ENCODE data around the gene ASB7. TPM values are rescaled to one million over a fixed set of nuclear protein-coding genes. Genes with fewer than 3 reads are reported as not detected.
"Not testable (repeated sequence)": the region's sequence is repeated elsewhere in the genome, so short reads cannot be mapped to it uniquely, and the experiment has no call there.

Gene ASB7
- total RNA-seq, 2 experiments from 2014 or later, result 21.1 to 21.5 TPM

DNA sequence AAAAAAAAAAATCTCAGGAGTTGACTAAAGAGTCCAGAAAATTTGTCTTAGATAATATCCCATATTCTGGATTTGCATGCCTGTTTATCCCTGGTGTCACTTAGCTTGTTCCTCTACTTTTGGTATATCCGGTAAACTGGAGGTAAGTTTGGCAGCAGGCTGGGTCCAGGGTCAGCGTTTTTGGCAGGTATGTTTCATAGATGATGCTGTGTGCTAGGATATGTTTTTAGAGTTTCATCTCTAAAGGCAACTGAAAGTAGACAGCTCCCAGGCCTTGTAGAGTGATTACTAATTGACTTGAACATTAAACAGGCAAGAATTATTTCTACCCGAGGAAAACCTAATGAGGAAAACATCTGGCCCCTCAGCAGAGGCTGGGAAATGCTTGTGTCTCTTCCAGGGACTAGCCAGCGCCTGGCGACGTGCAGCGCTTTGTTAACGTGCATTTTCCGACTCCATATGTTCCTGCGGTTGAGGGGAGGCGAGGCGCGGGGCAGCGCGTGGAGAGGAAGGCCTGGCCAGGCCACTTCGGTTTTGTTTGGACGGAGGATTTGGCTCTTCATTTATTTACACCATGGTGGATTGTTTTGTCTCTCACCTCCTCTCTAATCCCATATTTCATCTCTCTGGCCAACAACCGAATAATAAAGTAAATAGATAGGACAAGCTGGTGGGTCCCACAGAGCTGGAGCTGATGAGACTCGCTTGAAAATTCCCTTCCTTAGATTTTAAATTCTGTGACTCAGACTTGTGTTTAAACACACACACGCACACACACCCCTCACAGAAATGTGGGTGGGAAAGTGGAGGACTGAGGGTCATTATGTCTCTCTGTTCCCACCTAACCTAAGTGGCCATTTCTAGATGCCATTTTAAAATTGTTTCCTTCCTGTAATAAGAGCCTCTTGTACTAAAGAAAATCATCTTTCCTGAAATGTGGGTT, 65.3 kb downstream of the ASB7 start:
- ATAC-seq (ENCODE audit: low read depth) (no peak), DNase-seq (no peak)
- Mint-ChIP-seq H3K27me3 (peaks cover 9% of the 10 kb centered on the region), H3K4me3 (no peak overlapping the region), H3K9me3 (no peaks in the 10 kb centered on the region), H3K36me3 (no peaks in the 10 kb centered on the region), H3K27ac (no peak overlapping the region), H3K4me1 (peaks cover 2% of the 10 kb centered on the region)
- POLR2A ChIA-PET, result no interaction called here

DNA sequence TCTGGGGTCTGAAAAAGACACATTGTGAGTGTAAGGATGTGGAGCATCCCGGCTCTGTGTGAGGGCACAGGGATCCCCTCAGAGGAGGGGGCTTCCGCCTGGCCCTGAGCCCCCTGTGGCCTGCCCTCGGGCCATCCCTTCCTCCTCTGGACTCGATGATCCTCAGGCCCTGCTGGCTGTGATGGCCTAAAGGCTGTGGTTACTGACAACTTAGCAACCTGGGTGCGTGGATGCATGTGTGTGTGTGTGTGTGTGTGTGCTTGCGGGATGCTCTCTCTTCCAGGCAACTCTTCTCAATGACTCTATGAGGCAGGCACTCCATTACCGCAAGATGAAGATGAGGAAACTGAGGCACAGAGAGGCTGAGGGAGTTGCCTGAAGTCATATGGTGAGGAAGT, 66.0 kb downstream of the ASB7 start:
- ATAC-seq (ENCODE audit: low read depth) (no peak), DNase-seq (no peak)
- POLR2A ChIA-PET, result no interaction called here
- Mint-ChIP-seq H3K36me3 (no peaks in the 10 kb centered on the region), H3K27me3 (peaks cover 9% of the 10 kb centered on the region), H3K27ac (no peak overlapping the region), H3K9me3 (no peaks in the 10 kb centered on the region), H3K4me1 (peaks cover 2% of the 10 kb centered on the region), H3K4me3 (no peak overlapping the region)

DNA sequence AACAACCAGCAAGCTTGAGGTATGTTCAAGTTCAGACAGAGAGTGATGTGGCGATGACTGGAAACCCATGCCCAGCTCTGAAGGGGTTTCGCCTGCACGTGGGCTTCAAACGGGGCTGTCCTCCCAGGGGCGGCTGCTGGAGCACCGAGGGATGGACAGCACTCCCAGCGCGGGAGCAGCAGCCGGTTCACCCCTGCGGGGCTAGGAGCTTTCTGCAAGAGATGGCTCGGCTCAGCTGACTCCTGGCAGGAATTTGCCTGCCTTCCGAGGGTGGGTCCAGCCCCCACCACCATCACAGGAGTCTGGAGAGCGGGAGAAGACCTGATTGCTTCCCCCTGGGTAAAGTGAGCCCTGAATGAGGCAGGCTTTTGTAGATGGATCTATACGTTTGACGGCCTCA, 66.9 kb downstream of the ASB7 start:
- no peak overlapping the region for H3K4me3 Mint-ChIP-seq
- H3K4me1 Mint-ChIP-seq, result peaks cover 2% of the 10 kb centered on the region
- ATAC-seq (ENCODE audit: low read depth) (no peak), DNase-seq (no peak)
- no peaks in the 10 kb centered on the region for H3K36me3 Mint-ChIP-seq
- POLR2A ChIA-PET, result no interaction called here
- H3K27me3 Mint-ChIP-seq, result peaks cover 6% of the 10 kb centered on the region
- no peak overlapping the region for H3K27ac Mint-ChIP-seq
- H3K9me3 Mint-ChIP-seq, result no peaks in the 10 kb centered on the region

DNA sequence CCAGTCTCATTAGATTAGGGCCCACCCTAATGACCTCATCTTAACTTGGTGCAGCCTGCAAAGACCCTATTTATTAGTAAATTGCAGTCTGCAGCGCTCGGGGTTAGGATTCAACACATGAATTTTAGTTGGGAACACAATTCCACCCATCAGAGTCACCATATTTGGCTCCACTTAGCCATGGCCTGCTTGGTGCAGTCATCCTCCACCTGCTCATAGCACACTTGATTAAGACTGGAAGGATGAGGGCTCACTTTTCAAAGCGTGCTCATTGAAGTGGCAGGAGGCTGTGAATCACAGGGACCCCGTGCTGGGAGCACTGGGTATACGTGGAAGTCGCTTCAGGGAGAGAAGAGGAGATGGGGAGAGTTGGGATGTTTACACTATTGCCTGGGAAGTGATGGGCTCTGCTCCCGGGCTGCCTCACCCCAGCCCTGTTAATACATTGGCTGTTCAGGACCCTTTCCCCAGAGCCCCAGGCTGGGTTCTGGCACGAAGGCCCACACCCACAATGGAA, 68.2 kb downstream of the ASB7 start:
- POLR2A ChIA-PET, result no interaction called here
- H3K4me1 Mint-ChIP-seq, result peaks cover 2% of the 10 kb centered on the region
- H3K9me3 Mint-ChIP-seq, result no peaks in the 10 kb centered on the region
- H3K27ac Mint-ChIP-seq, result no peak overlapping the region
- no peak overlapping the region for H3K4me3 Mint-ChIP-seq
- no peaks in the 10 kb centered on the region for H3K36me3 Mint-ChIP-seq
- ATAC-seq (ENCODE audit: low read depth) (no peak), DNase-seq (no peak)
- H3K27me3 Mint-ChIP-seq, result peaks cover 7% of the 10 kb centered on the region

DNA sequence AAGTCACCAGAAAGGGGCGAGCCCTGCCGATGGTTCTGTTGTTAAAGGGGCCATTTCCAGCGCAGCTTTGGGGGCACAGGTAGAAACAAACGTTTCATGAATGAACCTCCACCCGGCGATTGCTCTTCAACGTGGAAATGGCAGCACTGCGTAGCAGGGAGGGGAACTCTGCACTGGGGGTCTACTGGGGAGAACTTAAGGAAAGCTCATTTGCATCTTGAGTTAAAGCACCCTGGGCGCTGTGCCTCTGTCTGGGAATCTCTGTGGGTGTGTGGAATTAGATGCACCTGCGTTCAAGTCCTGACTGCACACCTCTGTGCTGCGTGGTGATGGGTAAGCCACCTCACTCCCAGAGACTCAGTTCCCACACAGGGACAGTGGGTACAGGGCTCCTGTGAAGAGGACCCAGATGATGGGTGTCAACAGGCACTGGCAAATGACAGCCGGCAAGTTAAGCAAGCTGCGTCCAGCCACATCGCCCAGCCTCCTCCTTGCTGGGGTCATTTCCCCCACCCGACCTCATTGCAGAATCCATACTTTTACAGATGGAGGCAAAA, 68.8 kb downstream of the ASB7 start:
- Mint-ChIP-seq H3K9me3 (no peaks in the 10 kb centered on the region), H3K27me3 (peaks cover 11% of the 10 kb centered on the region), H3K36me3 (no peaks in the 10 kb centered on the region), H3K4me3 (no peak overlapping the region), H3K4me1 (peaks cover 2% of the 10 kb centered on the region), H3K27ac (no peak overlapping the region)
- ATAC-seq (ENCODE audit: low read depth) (no peak), DNase-seq (no peak)
- POLR2A ChIA-PET, result no interaction called here

DNA sequence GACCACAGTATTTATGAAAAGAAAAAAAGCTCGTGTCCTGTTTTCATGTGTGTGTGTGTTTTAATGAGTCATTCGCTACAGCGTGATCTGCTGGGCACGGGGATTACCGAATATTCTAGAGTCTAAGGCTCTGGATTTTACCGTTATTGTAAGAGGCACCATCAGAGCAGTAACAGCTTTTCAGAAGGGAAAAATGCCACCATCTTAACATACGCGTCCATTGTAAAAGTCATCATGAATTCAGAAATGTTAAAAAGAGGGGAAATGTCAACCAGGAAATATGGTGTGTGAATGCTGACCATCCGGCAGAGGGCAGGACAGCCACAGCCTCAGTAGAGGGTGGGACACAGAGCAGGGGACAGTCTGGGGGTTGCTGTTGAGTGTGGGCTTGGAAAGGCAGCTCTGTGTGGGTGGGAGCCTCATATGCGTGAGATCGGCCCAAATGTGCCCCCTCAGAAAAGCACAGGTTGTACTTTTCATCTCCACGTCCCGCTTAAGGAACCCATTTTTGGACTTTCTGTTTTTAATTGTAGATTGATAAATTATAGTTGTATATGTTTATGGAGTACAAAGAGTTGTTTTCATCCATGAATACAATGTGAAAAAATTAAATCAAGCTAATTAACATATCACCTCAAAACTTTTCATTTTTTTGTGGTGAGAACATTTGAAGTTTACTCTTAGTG, 69.6 kb downstream of the ASB7 start:
- Mint-ChIP-seq H3K27ac (no peak overlapping the region), H3K27me3 (peaks cover 14% of the 10 kb centered on the region), H3K4me3 (no peak overlapping the region), H3K36me3 (peaks cover 1% of the 10 kb centered on the region), H3K4me1 (peaks cover 2% of the 10 kb centered on the region), H3K9me3 (peaks cover 4% of the 10 kb centered on the region)
- POLR2A ChIA-PET, result no interaction called here
- ATAC-seq (ENCODE audit: low read depth) (no peak), DNase-seq (no peak)

DNA sequence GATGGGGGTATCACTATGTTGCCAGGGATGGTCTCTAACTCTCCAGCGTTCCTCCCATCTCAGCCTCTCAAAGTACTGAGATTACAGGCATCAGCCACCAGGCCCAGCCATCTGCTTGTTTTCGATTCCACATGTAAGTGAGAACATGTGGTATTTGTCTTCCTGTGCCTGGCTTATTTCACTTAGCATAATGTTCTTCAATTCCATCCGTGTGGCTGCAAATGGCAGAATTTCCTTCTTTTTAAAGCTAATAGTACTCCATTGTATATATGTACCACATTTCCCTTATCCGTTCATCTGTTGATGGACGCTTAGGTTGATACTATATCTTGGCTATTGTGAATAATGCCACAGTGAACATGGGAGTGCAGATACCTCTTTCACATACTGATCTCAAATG, 70.6 kb downstream of the ASB7 start:
- DNase-seq, result no peak
- POLR2A ChIA-PET, result no interaction called here
- H3K4me1 Mint-ChIP-seq, result peaks cover 2% of the 10 kb centered on the region
- H3K4me3 Mint-ChIP-seq, result no peak overlapping the region
- peaks cover 16% of the 10 kb centered on the region for H3K27me3 Mint-ChIP-seq
- no peak overlapping the region for H3K27ac Mint-ChIP-seq
- H3K9me3 Mint-ChIP-seq, result peaks cover 4% of the 10 kb centered on the region
- ATAC-seq (ENCODE audit: low read depth), result no peak
- peaks cover 1% of the 10 kb centered on the region for H3K36me3 Mint-ChIP-seq

DNA sequence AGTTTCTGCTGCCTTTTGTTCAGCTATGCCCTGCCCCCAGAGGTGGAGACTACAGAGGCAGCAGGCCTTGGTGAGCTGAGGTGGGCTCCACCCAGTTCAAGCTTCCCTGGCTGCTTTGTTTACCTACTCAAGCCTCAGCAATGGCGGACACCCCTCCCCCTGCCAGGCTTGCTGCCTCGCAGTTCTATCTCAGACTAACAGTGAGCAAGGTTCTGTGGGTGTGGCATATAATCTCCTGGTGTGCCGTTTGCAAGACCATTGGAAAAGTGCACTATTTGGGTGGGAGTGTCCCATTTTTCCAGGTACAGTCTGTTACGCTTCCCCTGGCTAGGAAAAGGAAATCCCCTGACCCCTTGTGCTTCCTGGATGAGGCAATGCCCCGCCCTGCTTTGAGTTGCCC, 76.8 kb downstream of the ASB7 start:
- H3K4me3 Mint-ChIP-seq, H3K4me1 Mint-ChIP-seq: not testable (repeated sequence)

DNA sequence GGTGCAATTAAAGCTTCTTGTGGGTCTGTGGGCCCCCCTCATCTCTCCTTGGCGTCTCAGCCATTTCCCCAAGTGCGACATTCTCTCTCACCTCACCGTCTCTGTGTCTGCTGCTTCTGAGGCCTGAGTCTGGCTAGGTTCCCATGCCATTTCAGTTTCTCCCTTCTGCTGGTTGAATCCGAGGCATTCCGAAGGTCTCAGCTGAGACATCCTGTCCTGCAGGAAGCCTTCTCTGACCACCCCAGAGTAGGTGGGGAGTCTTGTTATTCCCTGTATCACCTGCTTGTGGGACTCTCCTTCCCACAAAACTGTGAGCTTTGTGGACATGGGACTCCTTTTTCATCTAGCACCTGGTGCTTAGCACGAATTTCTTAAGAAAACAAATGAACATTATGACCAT, 78.3 kb downstream of the ASB7 start:
- no peak overlapping the region for H3K4me3 Mint-ChIP-seq
- H3K36me3 Mint-ChIP-seq, result peaks cover 1% of the 10 kb centered on the region
- ATAC-seq (ENCODE audit: low read depth) (no peak), DNase-seq (no peak)
- peaks cover 3% of the 10 kb centered on the region for H3K4me1 Mint-ChIP-seq
- no peak overlapping the region for H3K27ac Mint-ChIP-seq
- peaks cover 4% of the 10 kb centered on the region for H3K9me3 Mint-ChIP-seq
- H3K27me3 Mint-ChIP-seq, result peaks cover 16% of the 10 kb centered on the region
- POLR2A ChIA-PET, result no interaction called here

More for the DNA sequence above, 76.8 kb downstream of the ASB7 start:
- H3K27me3 Mint-ChIP-seq, result peaks cover 21% of the 10 kb centered on the region
- H3K9me3 Mint-ChIP-seq; H3K36me3 Mint-ChIP-seq; ATAC-seq (ENCODE audit: low read depth); DNase-seq; POLR2A ChIA-PET; H3K27ac Mint-ChIP-seq: not testable (repeated sequence)

DNA sequence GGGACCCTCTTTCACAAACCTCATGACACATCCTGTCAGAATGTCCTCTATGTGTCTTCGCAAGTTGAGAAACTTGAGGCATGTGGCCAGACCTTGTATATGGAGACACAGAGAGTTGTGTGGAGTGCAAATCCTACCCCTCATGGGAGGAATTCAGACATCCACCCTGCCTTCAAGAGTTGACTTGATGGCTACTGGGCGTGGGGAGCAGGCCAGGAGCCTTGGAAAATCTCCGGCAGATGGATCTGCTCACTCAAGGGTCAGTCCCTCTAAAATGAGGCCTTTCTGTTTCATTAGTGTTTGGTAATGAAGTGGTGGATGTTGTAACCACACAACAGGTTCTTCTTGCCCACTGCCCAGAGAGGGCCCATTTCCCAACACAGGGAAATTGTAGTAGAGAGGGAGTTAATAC, 79.0 kb downstream of the ASB7 start:
- Mint-ChIP-seq H3K27me3 (peaks cover 13% of the 10 kb centered on the region), H3K27ac (no peak overlapping the region), H3K4me3 (no peak overlapping the region), H3K36me3 (peaks cover 1% of the 10 kb centered on the region), H3K9me3 (peaks cover 4% of the 10 kb centered on the region), H3K4me1 (peaks cover 3% of the 10 kb centered on the region)
- no peak for DNase-seq
- no peak for ATAC-seq (ENCODE audit: low read depth)
- POLR2A ChIA-PET, result no interaction called here

DNA sequence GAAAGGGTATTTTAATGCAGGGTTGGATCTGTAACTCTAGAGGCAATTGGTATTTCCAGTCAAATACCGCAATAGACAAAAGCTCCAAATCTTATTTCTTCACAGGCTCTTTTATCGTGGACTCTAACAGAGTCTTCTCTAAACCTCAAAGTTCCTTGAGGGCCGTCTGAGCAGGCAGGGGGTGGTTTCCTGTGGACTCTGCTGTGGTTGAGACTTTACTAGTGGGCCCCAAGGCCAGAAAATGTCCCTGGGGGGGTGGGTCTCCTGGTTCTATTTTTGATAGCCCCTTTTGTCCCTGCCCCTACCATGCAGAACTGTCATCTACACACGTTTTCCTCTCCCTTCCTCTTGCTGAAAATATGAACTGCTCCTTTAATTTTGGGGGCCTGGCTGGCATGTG, 80.1 kb downstream of the ASB7 start:
- Mint-ChIP-seq H3K27ac (no peak overlapping the region), H3K4me3 (no peak overlapping the region), H3K27me3 (peaks cover 10% of the 10 kb centered on the region), H3K9me3 (no peaks in the 10 kb centered on the region), H3K36me3 (no peaks in the 10 kb centered on the region), H3K4me1 (peaks cover 3% of the 10 kb centered on the region)
- DNase-seq (no peak), ATAC-seq (ENCODE audit: low read depth) (no peak)
- POLR2A ChIA-PET, result no interaction called here

DNA sequence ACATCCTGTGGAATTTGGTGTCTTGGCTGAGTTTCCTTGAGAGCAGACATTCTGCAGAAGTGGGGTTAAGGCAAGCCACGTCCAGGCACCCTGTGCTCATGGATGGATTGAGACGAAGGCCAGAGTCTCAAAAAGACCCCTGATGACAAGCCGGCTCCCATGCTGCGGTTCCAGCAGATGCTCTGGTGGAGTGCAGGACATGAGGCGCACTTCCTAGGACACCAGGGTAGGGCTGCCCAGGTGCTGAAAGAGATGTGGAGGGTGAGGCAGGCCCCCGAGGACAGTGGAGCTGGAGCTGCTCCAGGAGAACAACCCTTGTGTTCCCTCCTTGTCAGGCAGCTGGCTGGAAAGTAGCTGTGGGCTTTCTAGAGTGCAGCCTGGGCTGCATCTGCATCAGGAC, 81.0 kb downstream of the ASB7 start:
- peaks cover 10% of the 10 kb centered on the region for H3K27me3 Mint-ChIP-seq
- H3K4me3 Mint-ChIP-seq, result no peak overlapping the region
- H3K36me3 Mint-ChIP-seq, result no peaks in the 10 kb centered on the region
- POLR2A ChIA-PET, result no interaction called here
- peaks cover 3% of the 10 kb centered on the region for H3K4me1 Mint-ChIP-seq
- H3K27ac Mint-ChIP-seq, result no peak overlapping the region
- no peaks in the 10 kb centered on the region for H3K9me3 Mint-ChIP-seq
- ATAC-seq (ENCODE audit: low read depth) (no peak), DNase-seq (no peak)

DNA sequence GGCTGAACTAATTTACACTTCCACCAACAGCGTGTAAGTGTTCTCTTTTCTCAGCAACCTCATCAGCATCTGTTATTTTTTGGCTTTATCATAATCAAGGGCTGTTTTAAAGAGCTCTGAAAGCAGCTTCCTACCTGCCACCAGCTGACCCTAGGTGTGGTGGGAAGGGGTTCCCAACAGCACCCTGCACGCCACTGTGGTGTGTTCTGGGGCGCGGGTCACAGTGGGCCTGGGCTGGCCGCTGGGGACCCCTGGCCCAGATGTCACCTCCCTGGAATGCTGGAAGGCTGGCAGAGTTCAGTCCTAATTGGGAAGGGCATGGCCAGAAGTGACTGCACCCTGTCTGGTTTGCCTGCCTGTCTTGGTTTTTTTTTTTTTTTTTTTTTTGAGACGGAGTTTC, 82.2 kb downstream of the ASB7 start:
- peaks cover 10% of the 10 kb centered on the region for H3K27me3 Mint-ChIP-seq
- no peak overlapping the region for H3K4me3 Mint-ChIP-seq
- H3K9me3 Mint-ChIP-seq, result no peaks in the 10 kb centered on the region
- no peak for ATAC-seq (ENCODE audit: low read depth)
- POLR2A ChIA-PET, result no interaction called here
- no peaks in the 10 kb centered on the region for H3K36me3 Mint-ChIP-seq
- no peak for DNase-seq
- peaks cover 3% of the 10 kb centered on the region for H3K4me1 Mint-ChIP-seq
- H3K27ac Mint-ChIP-seq, result no peak overlapping the region

Measured in activated naive CD8-positive, alpha-beta T cell treated with anti-CD3 and anti-CD28 coated beads, Interleukin-2, amount 10 ng/mL, durations not matched to agents 7 days and 5 days (primary cell).